ENCODE measurements around the gene PLCB4. TPM values are rescaled to one million over a fixed set of nuclear protein-coding genes. Genes with fewer than 3 reads are reported as not detected.

The PLCB4 gene
- polyA plus RNA-seq, 1 of the 3 experiments (the other 2 are of a cell fraction) = 5.5 TPM

DNA sequence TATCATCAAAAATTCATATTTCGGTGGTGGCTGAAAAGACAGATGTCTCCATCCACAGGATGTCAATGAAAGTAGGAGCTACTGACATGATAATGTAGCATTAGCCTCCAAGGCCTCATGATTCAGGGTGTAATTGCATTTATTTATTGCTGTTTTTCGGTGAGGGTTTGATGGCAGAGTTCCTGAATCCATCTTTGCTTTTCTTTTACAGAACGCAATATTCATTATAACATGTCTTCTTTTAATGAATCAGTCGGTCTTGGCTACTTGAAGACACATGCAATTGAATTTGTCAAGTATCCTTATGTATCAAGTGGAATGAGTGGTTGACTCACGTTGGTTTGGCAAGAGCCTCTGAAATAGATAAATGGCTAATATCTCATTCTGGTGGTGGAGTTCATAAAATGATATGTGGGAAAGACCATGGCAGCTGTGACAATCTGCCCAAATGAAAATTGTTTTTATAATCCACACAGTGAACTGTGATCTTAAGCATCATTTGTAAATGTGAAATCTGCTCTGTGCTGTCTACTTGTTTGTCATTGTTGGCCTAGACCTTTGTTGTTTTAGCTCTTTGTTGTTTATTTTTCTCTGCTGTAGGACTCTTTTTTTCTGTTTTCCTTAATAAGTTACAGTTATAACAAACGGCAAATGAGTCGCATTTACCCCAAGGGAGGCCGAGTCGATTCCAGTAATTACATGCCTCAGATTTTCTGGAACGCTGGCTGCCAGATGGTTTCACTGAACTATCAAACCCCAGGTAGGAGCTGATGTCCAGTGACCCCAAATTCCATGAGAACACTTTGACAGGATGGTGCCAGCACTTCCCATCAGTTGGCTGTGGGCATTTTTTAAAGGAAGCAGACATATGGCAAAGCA, 339.8 kb downstream of the PLCB4 start (continued):
- no peak for TF ChIP-seq USF1 (IDR thresholded peaks at IDR 0.05; ENCODE audit: borderline replicate concordance, low read depth)
- TF ChIP-seq NFIC (IDR thresholded peaks at IDR 0.05; ENCODE audit: borderline replicate concordance) = peak; percentile 96
- no peak for TF ChIP-seq ELF1 (IDR thresholded peaks at IDR 0.05)
- no peak for TF ChIP-seq SMC3 (IDR thresholded peaks at IDR 0.05; ENCODE audit: low read depth, low read length)
- no peak for TF ChIP-seq RCOR1 (IDR thresholded peaks at IDR 0.05; ENCODE audit: low read length)
- peak; percentile 81 for TF ChIP-seq TCF12 (IDR thresholded peaks at IDR 0.05)
- TF ChIP-seq REST (IDR thresholded peaks at IDR 0.05; ENCODE audit: low read depth, low read length) = no peak
- peak; percentile 60; the same call in 1 of the 2 replicates for TF ChIP-seq TEAD4 (IDR thresholded peaks at IDR 0.05; ENCODE audit: borderline replicate concordance, insufficient read depth)

GRCh38 chr20:9409352-9409751, 340.5 kb downstream of the PLCB4 start:
- no peaks in the 10 kb centered on the region for H3K9me2 ChIP-seq
- no peaks in the 10 kb centered on the region for H4K20me1 ChIP-seq (ENCODE audit: insufficient read depth)
- H3K9ac ChIP-seq = peak overlapping the region; percentile 46
- DNase-seq = no peak
- no peak overlapping the region for H2AFZ ChIP-seq (ENCODE audit: low read depth)
- POLR2A ChIA-PET = no interaction called here
- H3K27me3 ChIP-seq (ENCODE audit: insufficient read depth) = no peaks in the 10 kb centered on the region
- H3K4me3 ChIP-seq (ENCODE audit: low read depth in 2 of 2, low read length in 1 of 2) = no peak overlapping the region
- CTCF ChIA-PET = interaction anchor here (1.0 to 8.9 kb wide), 15 partner anchors 13 to 619 kb away, joined by 3 to 255 read pairs (median 12); partner anchors contain the start of gene LAMP5
- H3K9me3 ChIP-seq = no peaks in the 10 kb centered on the region
- H3F3A ChIP-seq (replicated peaks; ENCODE audit: insufficient read depth) = peaks cover 33% of the 10 kb centered on the region
- H3K27ac ChIP-seq (ENCODE audit: low read depth in 2 of 2, low read length in 1 of 2) = peak overlapping the region; percentile 81 to 88; a peak in 3 of 4 replicates
- 31% methylated on average over 1 of the region's 1 CpG for WGBS (ENCODE audit: low lambda C conversion rate)
- H3K79me2 ChIP-seq (ENCODE audit: insufficient read depth) = no peaks in the 10 kb centered on the region
- peaks cover 2 to 19% of the 10 kb centered on the region in 2 experiments; a peak in 1 of 4 replicates for H3K4me1 ChIP-seq (ENCODE audit: control insufficient read depth in 1 of 2, insufficient read depth in 2 of 2, low read depth in 1 of 2, low read length in 1 of 2)
- peak overlapping the region; percentile 62 for H3K4me2 ChIP-seq
- H3K36me3 ChIP-seq (replicated peaks in 1 of 2; ENCODE audit: control insufficient read depth in 1 of 2, insufficient read depth in 2 of 2, low read length in 1 of 2) = peaks cover 4 to 11% of the 10 kb centered on the region in 2 experiments
- TF ChIP-seq EP300 (IDR thresholded peaks at IDR 0.05; ENCODE audit: borderline replicate concordance in 1 of 2, low read depth in 1 of 2, low read length in 1 of 2) (peak in 1 of 2 experiments; percentile 60; a peak in 2 of 4 replicates), ELF1 (IDR thresholded peaks at IDR 0.05) (peak; percentile 6; the same call in 1 of the 2 replicates), JUND (IDR thresholded peaks at IDR 0.05) (peak; percentile 74), RXRA (IDR thresholded peaks at IDR 0.05; ENCODE audit: borderline replicate concordance, low read depth) (0 out of 2 replicates have a peak, but pooled peaks have one; percentile 37), TCF12 (IDR thresholded peaks at IDR 0.05) (peak; percentile 61), NRF1 (IDR thresholded peaks at IDR 0.05; ENCODE audit: low read depth, low read length) (no peak), POLR2AphosphoS5 (IDR thresholded peaks at IDR 0.05; ENCODE audit: low read depth, low read length) (peak; percentile 50; the same call in 1 of the 2 replicates), MEF2A (IDR thresholded peaks at IDR 0.05; ENCODE audit: borderline replicate concordance, low read depth) (peak; percentile 27; the same call in 1 of the 2 replicates), FOXM1 (IDR thresholded peaks at IDR 0.05; ENCODE audit: low read depth) (peak; percentile 65; the same call in 1 of the 2 replicates), TEAD4 (IDR thresholded peaks at IDR 0.05; ENCODE audit: borderline replicate concordance, insufficient read depth) (peak; percentile 39; the same call in 1 of the 2 replicates), RCOR1 (IDR thresholded peaks at IDR 0.05; ENCODE audit: low read length) (no peak), REST (IDR thresholded peaks at IDR 0.05; ENCODE audit: low read depth, low read length) (no peak), NFIC (IDR thresholded peaks at IDR 0.05; ENCODE audit: borderline replicate concordance) (peak; percentile 87), ZBTB33 (IDR thresholded peaks at IDR 0.05; ENCODE audit: borderline replicate concordance, low read depth) (0 out of 2 replicates have a peak, but pooled peaks have one; percentile 39)
- TF ChIP-seq, protein P1, sequence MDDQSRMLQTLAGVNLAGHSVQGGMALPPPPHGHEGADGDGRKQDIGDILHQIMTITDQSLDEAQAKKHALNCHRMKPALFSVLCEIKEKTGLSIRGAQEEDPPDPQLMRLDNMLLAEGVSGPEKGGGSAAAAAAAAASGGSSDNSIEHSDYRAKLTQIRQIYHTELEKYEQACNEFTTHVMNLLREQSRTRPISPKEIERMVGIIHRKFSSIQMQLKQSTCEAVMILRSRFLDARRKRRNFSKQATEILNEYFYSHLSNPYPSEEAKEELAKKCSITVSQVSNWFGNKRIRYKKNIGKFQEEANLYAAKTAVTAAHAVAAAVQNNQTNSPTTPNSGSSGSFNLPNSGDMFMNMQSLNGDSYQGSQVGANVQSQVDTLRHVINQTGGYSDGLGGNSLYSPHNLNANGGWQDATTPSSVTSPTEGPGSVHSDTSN (IDR thresholded peaks at IDR 0.05) = peak; percentile 73

Measured in SK-N-SH (cell line).